NCI-H748 (cell line): ENCODE data around the gene ARG1.
"Not testable (repeated sequence)": the region's sequence is repeated elsewhere in the genome, so short reads cannot be mapped to it uniquely, and the experiment has no call there.

Experiments
- DNase-seq: peaks from one replicate; lab custom pipeline; 2025; ENCODE audit not compliant: unreplicated experiment; lab: John Stamatoyannopoulos, UW

The ARG1 gene

GRCh38 chr6:131572686-131573415 is at the start of gene ARG1:
Gene ARG1, plus strand, starts transcription at chr6:131573226. Its CDS starts 57 bp downstream, at chr6:131573283.
- DNase-seq: no peak

DNA sequence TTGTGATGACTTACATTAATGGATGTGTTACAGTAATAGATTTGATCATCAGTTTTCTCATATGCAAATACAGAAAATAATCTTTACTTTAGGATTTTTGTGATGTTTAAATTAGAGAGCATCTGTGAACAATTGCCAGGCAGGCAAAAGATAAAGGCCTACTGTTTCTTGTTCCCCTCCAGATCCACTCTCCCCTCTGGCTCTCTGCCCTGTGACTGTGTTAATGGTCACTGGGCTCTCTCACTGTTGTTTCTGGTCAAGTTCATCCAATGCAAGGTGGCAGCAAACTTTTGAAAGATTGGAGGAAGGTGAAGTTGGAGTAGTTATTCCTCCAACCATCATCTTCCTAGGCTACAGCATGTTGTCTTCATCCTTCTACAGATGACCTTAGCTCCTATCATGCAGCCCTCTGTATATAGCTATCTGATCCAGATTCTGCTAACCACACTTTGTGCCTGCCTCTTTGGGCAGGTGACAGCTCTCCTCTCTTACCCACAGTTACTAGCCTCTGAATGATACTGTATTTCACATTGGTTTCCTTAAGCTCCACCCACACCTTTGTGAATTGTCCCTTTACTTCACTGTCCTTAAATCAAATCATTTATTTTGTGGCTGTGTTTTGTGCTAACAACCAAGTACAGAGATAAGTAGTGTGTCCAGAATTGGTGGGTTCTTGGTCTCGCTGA is 48.9 kb upstream of the ARG1 start:
- DNase-seq: no peak

GRCh38 chr6:131524695-131525336 is 48.2 kb upstream of the ARG1 start:
- DNase-seq: no peak

DNA sequence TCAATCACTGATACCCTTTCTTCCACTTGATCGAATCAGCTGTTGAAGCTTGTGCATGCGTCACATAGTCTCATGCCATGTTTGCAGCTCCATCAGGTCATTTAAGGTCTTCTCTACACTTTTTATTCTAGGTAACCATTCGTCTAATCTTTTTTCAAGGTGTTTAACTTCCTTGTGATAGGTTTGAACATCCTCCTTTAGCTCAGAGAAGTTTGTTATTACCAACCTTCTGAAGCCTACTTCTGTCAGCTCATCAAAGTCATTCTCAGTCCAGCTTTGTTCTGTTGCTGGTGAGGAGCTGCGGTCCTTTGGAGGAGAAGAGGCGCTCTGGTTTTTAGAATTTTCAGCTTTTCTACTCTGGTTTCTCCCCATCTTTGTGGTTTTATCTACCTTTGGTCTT is 42.1 kb upstream of the ARG1 start:
- not testable (repeated sequence) for DNase-seq

DNA sequence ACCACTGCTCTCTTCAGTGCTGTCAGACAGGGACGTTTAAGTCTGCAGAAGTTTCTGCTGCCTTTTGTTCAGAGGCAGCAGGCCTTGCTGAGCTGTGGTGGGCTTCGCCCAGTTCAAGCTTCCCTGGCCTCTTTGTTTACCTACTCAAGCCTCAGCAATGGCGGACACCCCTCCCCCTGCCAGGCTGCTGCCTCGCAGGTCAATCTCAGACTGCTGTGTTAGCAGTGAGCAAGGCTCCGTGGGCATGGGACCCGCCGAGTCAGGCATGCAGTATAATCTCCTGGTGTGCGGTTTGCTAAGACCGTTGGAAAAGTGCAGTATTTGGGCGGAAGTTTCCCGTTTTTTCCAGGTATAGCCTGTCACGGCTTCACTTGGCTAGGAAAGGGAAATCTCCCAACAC is 41.3 kb upstream of the ARG1 start:
- DNase-seq: not testable (repeated sequence)

DNA sequence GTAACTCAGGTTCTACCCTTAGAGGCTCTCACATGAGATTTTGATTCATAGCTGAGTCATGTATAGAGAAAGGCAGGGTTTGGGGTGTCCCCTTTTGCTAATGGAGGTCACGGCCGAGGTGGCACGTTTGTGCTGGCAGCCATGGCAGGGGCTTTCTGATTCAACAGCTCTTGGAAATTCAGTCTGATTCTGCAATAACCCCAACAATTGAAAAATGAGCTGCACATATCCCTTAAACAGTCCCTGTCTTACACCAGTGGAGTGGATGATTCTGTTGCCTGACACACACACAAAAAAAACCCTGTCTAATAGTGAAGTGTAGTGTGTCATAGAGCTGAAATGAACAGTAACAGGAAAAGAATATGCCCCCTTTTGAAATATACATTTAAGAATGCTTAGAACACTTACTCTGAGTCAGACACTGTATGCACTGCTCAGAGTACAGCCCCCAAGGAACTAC is 40.4 kb upstream of the ARG1 start:
- no peak for DNase-seq

- not testable (repeated sequence) for DNase-seq
Measured at GRCh38 chr6:131538615-131539014, 34.4 kb upstream of the ARG1 start.

DNA sequence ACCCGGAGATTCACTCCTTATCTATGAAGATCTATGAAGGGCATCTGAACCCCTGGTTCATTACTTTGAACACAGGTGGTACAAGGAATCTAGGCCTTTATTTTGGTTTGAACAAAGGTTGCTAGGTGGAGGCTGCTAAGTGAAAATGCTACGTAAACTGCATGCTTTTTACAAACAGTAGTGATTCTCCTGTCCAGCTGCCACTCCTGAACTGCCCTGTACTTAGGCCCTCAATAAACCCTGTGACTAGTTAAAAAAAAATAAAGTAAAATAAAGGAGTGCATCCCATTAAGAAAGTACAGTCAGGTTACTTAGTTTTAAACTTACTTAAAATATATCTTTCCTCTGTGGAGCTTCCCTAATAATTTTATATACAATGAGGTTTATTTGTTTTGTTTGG is 27.7 kb upstream of the ARG1 start:
- peak; percentile 56 for DNase-seq

DNA sequence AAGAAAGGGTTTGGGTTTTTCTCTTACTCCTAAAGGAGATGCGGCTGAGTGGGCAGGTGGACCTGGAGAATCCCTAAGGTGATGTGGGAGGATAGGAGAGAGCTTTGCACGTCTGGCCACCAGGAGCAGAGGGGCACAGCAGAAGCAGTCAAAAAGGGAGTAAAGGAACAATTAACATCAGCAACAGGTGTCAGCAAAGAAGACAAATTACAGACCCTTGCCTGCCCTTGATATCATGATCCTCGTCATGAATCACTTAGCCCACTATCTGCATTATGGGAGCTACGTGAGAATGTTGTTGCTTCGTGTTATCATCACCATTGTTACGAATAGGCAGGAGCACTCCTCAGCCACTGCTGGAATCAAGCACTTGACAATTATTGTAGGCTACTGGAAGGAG is 25.5 kb upstream of the ARG1 start:
- no peak for DNase-seq

DNA sequence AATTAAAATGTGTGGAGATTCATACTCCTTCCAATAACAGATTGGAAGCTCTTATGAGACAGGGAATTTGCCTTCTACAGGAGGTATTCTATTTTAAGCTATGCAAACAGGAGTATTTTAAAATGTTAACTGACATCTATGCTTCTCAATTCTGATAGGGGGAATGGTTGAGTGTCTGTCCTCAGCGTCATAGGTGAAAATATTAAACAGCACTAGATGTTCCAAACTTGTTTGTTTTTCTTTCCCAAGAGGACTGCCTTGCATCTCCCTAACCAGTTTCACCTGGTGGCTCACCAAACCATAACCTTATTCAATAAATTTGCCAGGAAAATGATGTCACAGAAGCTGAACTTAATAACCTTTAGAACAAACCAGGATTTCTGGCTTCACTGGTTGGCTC is 24.6 kb upstream of the ARG1 start:
- no peak for DNase-seq

DNA sequence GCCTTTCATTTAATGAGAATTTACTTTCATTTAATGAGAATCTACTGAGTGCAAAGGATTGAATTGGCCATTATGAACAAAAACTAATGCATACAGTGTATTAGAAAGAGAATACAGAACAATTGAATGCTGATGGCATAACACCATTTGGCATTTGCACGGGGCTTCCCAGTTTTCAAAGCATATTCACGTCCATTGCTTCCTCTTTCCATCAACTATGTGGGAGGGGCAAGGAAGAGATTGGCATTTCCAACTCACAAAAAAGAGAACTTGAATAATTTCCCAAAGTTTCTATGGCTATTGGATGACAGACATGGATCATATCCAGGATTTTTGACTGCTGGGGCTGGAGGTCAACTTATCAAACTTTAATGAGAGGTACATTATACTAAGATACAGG is 23.2 kb upstream of the ARG1 start:
- no peak for DNase-seq

- DNase-seq: no peak
Measured at GRCh38 chr6:131551902-131552301, 21.1 kb upstream of the ARG1 start.

- no peak for DNase-seq
Measured at GRCh38 chr6:131552572-131552971, 20.5 kb upstream of the ARG1 start.

GRCh38 chr6:131555992-131556391 is 17.0 kb upstream of the ARG1 start:
- DNase-seq: no peak

DNA sequence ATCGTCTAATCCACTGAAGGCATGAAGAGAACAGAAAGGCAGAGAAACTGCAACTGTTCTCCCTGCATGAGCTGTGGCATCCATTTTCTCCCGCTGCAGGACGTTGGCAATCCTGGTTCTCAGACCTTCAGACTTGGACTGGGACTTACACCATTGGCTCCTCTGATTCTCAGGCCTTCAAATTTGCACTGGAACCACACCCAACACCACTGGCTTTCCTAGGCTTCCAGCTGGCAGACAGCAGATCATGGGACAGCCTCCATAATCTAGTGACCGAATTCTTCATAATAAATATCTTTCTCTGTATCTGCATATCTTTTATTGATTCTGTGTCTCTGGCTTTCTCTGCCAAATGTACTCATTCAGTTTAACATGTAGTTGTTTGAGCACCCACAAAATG is 14.1 kb upstream of the ARG1 start:
- no peak for DNase-seq

- no peak for DNase-seq
Measured at GRCh38 chr6:131561925-131562707, 10.9 kb upstream of the ARG1 start.

DNA sequence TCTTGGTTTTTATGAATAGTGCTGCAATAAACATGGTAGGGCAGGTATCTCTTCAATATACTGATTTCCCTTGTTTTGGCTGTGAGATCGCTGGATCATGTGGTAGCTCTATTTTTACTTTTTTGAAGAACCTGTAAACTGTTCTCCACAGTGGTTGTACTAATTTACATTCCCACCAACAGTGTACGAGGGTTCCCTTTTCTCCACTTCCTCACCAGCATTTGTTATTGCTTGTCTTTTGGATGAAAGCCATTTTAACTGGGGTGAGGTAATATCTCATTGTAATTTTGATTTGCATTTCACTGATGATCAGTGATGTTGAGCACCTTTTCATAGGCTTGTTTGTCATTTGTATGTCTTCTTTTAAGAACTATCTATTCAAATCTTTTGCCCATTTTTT is 8.0 kb upstream of the ARG1 start:
- DNase-seq: no peak

DNA sequence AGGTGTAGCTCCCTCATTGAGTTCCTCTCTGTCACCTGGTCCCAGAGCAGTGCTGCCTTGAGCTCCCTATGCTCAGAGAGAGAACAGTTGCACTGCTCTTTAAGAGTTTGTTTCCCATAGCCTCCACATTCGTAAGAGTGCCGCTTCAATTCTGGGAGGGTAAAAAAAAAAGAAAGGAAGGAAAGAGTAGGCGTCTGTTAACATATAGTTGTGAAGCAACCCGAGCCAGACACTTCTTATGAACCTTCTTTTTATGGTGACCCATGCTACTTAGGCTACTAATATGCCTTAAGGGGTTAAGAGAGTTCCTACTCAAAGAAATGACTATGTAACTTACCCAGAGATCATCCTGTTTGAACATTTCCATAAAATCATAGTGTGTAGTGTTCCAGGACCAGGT is 4.3 kb upstream of the ARG1 start:
- DNase-seq: no peak

DNA sequence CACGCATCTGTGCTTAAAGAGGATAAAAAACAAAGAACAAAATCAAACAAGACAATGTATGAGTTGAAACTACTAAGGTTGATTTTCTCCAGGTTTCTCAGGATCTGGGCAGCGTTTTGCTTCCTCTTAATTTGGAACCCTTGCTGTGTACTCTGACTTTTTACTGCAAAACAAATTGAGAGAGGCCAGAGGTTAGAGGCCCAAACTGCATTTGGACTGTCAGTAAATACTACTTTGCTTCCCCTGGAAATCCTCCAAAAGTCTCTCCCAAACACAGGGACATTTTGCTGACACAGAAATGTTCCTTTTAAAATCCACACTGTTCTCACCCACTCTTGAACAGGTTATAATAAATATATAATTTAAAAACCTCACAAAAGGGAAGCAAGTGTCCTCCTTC is 1.1 kb downstream of the ARG1 start:
- no peak for DNase-seq

- DNase-seq: no peak
Measured at GRCh38 chr6:131574686-131575085, 1.7 kb downstream of the ARG1 start.

DNA sequence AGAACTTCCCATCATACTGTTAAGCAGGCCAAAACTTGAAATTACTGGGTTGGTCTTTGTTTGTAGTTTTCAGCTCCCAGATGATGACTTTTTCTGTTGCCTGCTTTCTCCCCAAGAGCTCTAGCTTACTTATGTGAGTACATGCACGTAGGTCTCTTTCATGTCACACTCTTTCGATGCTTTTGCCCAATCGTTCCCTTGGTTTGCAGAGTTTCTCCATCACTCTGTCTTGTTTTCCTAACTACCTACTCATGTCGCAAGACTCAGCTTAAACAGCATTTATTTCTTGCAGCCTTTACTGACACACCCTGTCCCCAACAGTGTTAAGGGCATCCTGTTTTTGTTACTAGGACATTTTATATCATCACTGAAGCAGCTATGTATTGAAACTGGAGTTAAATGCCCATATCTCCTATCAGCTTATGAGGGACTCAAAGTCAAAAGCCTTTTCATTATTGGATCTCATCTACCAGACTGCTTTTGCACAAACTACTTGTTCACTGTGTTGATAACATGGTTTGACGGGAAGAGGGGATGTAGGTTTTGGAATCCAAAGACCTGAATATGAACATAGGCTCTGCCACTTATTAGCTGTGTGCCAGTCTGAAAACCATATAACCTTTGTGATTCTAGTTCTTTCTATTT is 2.9 kb downstream of the ARG1 start:
- DNase-seq: no peak
